ENCODE data around the gene FOCAD. TPM values are rescaled to one million over a fixed set of nuclear protein-coding genes. Genes with fewer than 3 reads are reported as not detected.

Gene FOCAD
- total RNA-seq, 2 donors from 2014 or later: 42.5 to 50.1 TPM

- H3K4me1 ChIP-seq: peaks cover 0 to 21% of the 10 kb centered on the region in 2 donors
- H3K9me3 ChIP-seq: no peaks in the 10 kb centered on the region
- no peaks in the 10 kb centered on the region for H3K36me3 ChIP-seq
- peak overlapping the region; percentile 82 to 97 for H3K4me3 ChIP-seq
- no peak for TF ChIP-seq CTCF (IDR thresholded peaks at IDR 0.05)
- DNase-seq (ENCODE audit: low spot score): no peak
- peak overlapping the region; percentile 97 for H3K27ac ChIP-seq
- H3K27me3 ChIP-seq: no peaks in the 10 kb centered on the region
These were observed 1.0 kb downstream of the FOCAD start for GRCh38 chr9:20684875-20685696.

- no peaks in the 10 kb centered on the region for H3K27me3 ChIP-seq
- peak overlapping the region; percentile 97 for H3K27ac ChIP-seq
- no peak overlapping the region for H3K4me3 ChIP-seq
- H3K9me3 ChIP-seq: no peaks in the 10 kb centered on the region
- no peaks in the 10 kb centered on the region for H3K36me3 ChIP-seq
- DNase-seq (ENCODE audit: low spot score): no peak
- H3K4me1 ChIP-seq: peaks cover 0 to 21% of the 10 kb centered on the region in 2 donors
- no peak for TF ChIP-seq CTCF (IDR thresholded peaks at IDR 0.05)
These were observed 1.7 kb downstream of the FOCAD start for GRCh38 chr9:20685769-20686168.

- DNase-seq (ENCODE audit: low spot score): no peak
- Histone ChIP-seq H3K36me3 (no peaks in the 10 kb centered on the region), H3K27me3 (no peaks in the 10 kb centered on the region), H3K9me3 (no peaks in the 10 kb centered on the region), H3K4me1 (peaks cover 0 to 22% of the 10 kb centered on the region in 2 donors), H3K4me3 (no peak overlapping the region), H3K27ac (no peak overlapping the region)
- no peak for TF ChIP-seq CTCF (IDR thresholded peaks at IDR 0.05)
These were observed 5.8 kb downstream of the FOCAD start for GRCh38 chr9:20689833-20690232.

- Histone ChIP-seq H3K4me3 (no peak overlapping the region), H3K36me3 (no peaks in the 10 kb centered on the region), H3K27ac (no peak overlapping the region), H3K27me3 (no peaks in the 10 kb centered on the region), H3K9me3 (no peaks in the 10 kb centered on the region), H3K4me1 (peaks cover 0 to 4% of the 10 kb centered on the region in 2 donors)
- no peak for TF ChIP-seq CTCF (IDR thresholded peaks at IDR 0.05)
- no peak for DNase-seq (ENCODE audit: low spot score)
These were observed 8.5 kb downstream of the FOCAD start for GRCh38 chr9:20692554-20692953.

- Histone ChIP-seq H3K27ac (no peak overlapping the region), H3K9me3 (no peaks in the 10 kb centered on the region), H3K36me3 (no peaks in the 10 kb centered on the region), H3K4me3 (no peak overlapping the region), H3K27me3 (no peaks in the 10 kb centered on the region), H3K4me1 (peaks cover 0 to 4% of the 10 kb centered on the region in 2 donors)
- no peak for DNase-seq (ENCODE audit: low spot score)
- no peak for TF ChIP-seq CTCF (IDR thresholded peaks at IDR 0.05)
These were observed 9.0 kb downstream of the FOCAD start for GRCh38 chr9:20693068-20693467.
